HG02588 (cell line): ENCODE data around the gene TTC39C.
"Not testable (repeated sequence)": the region's sequence is repeated elsewhere in the genome, so short reads cannot be mapped to it uniquely, and the experiment has no call there.

Experiments
- ATAC-seq: cut with Tn5 transposase; IDR thresholded peaks from one replicate; pipeline ENCODE4 v1.9.1; 2021; ENCODE audit warnings: mild to moderate bottlenecking, moderate library complexity; ENCODE audit not compliant: unreplicated experiment

TTC39C gene

GRCh38 chr18:24051031-24051947 is 36.7 kb downstream of the TTC39C start:
- ATAC-seq, result no peak

- no peak for ATAC-seq
Measured at GRCh38 chr18:24052053-24052452, 37.5 kb downstream of the TTC39C start.

- no peak for ATAC-seq
Measured at GRCh38 chr18:24053211-24053610, 38.7 kb downstream of the TTC39C start.

- ATAC-seq, result no peak
Measured at GRCh38 chr18:24054130-24054529, 39.6 kb downstream of the TTC39C start.

- ATAC-seq, result peak; percentile 64
Measured at GRCh38 chr18:24055009-24055804, 40.7 kb downstream of the TTC39C start.

- ATAC-seq, result no peak
Measured at GRCh38 chr18:24055878-24056277, 41.3 kb downstream of the TTC39C start.

- no peak for ATAC-seq
Measured at GRCh38 chr18:24056506-24056905, 42.0 kb downstream of the TTC39C start.

GRCh38 chr18:24057804-24058203 is 43.2 kb downstream of the TTC39C start:
- no peak for ATAC-seq

GRCh38 chr18:24059385-24059784 is 44.8 kb downstream of the TTC39C start:
- ATAC-seq, result not testable (repeated sequence)

- ATAC-seq, result no peak
Measured at GRCh38 chr18:24060644-24061043, 46.1 kb downstream of the TTC39C start.

GRCh38 chr18:24063121-24063731 is 48.7 kb downstream of the TTC39C start:
- no peak for ATAC-seq

GRCh38 chr18:24064391-24065100 is 50.0 kb downstream of the TTC39C start:
- ATAC-seq, result no peak

- ATAC-seq, result no peak
Measured at GRCh38 chr18:24065906-24066305, 51.4 kb downstream of the TTC39C start.

GRCh38 chr18:24068945-24069693 is 54.6 kb downstream of the TTC39C start:
- no peak for ATAC-seq

GRCh38 chr18:24071029-24071428 is 56.5 kb downstream of the TTC39C start:
- no peak for ATAC-seq

- ATAC-seq, result no peak
Measured at GRCh38 chr18:24071779-24072178, 57.2 kb downstream of the TTC39C start.

GRCh38 chr18:24072743-24073142 is 58.2 kb downstream of the TTC39C start:
- no peak for ATAC-seq

- no peak for ATAC-seq
Measured at GRCh38 chr18:24073791-24074190, 59.2 kb downstream of the TTC39C start.

GRCh38 chr18:24074757-24075156 is 60.2 kb downstream of the TTC39C start:
- not testable (repeated sequence) for ATAC-seq
